ENCODE data around the gene SMG7. TPM values are rescaled to one million over a fixed set of nuclear protein-coding genes. Genes with fewer than 3 reads are reported as not detected.

SMG7 gene
- total RNA-seq (2022; extraction: Qiagen RNA extraction) = 31.2 to 38.5 TPM (median 33.3 TPM) in 5 replicates

GRCh38 chr1:183472488-183473216 lies at the start of gene SMG7:
Gene SMG7 (plus strand): TSS chr1:183472499. CDS start chr1:183472621, 122 bp downstream.

GRCh38 chr1:183590244-183591191 lies 118.2 kb downstream of the SMG7 start, which contains the start of gene NCF2:
Gene NCF2 (minus strand): TSS chr1:183590459. CDS start chr1:183590329, 130 bp downstream.

Other genes with a start within 250 kb of the SMG7 start
- gene NMNAT2, start 54.1 kb upstream of the SMG7 start, total RNA-seq (2022; extraction: Qiagen RNA extraction) = 0.39 to 0.91 TPM (median 0.56 TPM) in 5 replicates
- gene NCF2, start 118.0 kb downstream of the SMG7 start, total RNA-seq (2022; extraction: Qiagen RNA extraction) = 1.1 to 2.3 TPM (median 1.9 TPM) in 5 replicates
- gene ARPC5, start 163.3 kb downstream of the SMG7 start, total RNA-seq (2022; extraction: Qiagen RNA extraction) = 145 to 189 TPM (median 176 TPM) in 5 replicates
- gene APOBEC4, start 180.8 kb downstream of the SMG7 start, total RNA-seq (2022; extraction: Qiagen RNA extraction) = not detected in 5 replicates